Osteoblast (primary cell): ENCODE results near the gene CCR5AS.

Experiments
- DNase-seq: peaks from one replicate; pipeline ENCODE4 v3.0.0; 2011; ENCODE audit warnings: low spot score, mixed read lengths; ENCODE audit not compliant: insufficient read length; ENCODE audit errors: missing footprints
- H2AFZ ChIP-seq: 2 replicates; pipeline ENCODE4 v1.6.0; 2011; ENCODE audit warnings: mild to moderate bottlenecking, low read length
- H3K27ac ChIP-seq: 2 replicates; pipeline ENCODE4 v1.5.1; 2011; ENCODE audit warnings: mild to moderate bottlenecking, low read depth, low read length, moderate library complexity
- H3K27me3 ChIP-seq: 2 replicates; pipeline ENCODE4 v1.6.0; 2012; ENCODE audit warnings: mild to moderate bottlenecking, control low read depth, inconsistent platforms, low read length, moderate library complexity; ENCODE audit not compliant: insufficient read depth
- H3K36me3 ChIP-seq: 2 replicates; pipeline ENCODE4 v1.5.1; 2011; ENCODE audit warnings: mild to moderate bottlenecking, low read length, control low read depth, moderate library complexity; ENCODE audit not compliant: insufficient read depth
- H3K4me1 ChIP-seq: 2 replicates; pipeline ENCODE4 v1.5.1; 2011; ENCODE audit warnings: mild to moderate bottlenecking, low read length, control low read depth, moderate library complexity; ENCODE audit not compliant: insufficient read depth
- H3K4me2 ChIP-seq: 2 replicates; pipeline ENCODE4 v1.6.0; 2011; ENCODE audit warnings: mild to moderate bottlenecking, low read length; ENCODE audit not compliant: insufficient read depth
- H3K4me3 ChIP-seq: fragments of 200-600 bp; sonication (generic); 3 replicates; pipeline ENCODE4 v1.5.1; 2012; ENCODE audit warnings: mild to moderate bottlenecking, low read length, inconsistent platforms; ENCODE audit not compliant: insufficient read depth
- H3K79me2 ChIP-seq: 2 replicates; pipeline ENCODE4 v1.6.0; 2012; ENCODE audit warnings: mild to moderate bottlenecking, low read length, control low read depth, inconsistent platforms; ENCODE audit not compliant: insufficient read depth
- H3K9me3 ChIP-seq: 2 replicates; pipeline ENCODE4 v1.5.1; 2011; ENCODE audit warnings: low read depth, low read length, control low read depth
- H4K20me1 ChIP-seq: 2 replicates; pipeline ENCODE4 v1.6.0; 2012; ENCODE audit warnings: mild to moderate bottlenecking, low read length, control low read depth; ENCODE audit not compliant: insufficient read depth
- CTCF ChIP-seq: IDR thresholded peaks from 2 replicates; pipeline ENCODE4 v1.5.1; 2011; ENCODE audit warnings: mild to moderate bottlenecking, low read depth, low read length, moderate library complexity; ENCODE audit errors: extremely low read depth

Gene CCR5AS

GRCh38 chr3:46413951-46414350 is 7.1 kb upstream of the CCR5AS start:
- peaks cover 10% of the 10 kb centered on the region for H3K4me1 ChIP-seq
- H3K9me3 ChIP-seq, result no peaks in the 10 kb centered on the region
- H3K79me2 ChIP-seq, result no peaks in the 10 kb centered on the region
- no peak for DNase-seq
- peaks cover 7% of the 10 kb centered on the region for H3K27me3 ChIP-seq
- no peak overlapping the region for H2AFZ ChIP-seq
- no peak overlapping the region for H3K27ac ChIP-seq
- H3K4me3 ChIP-seq, result no peak overlapping the region
- no peak for TF ChIP-seq CTCF
- no peak overlapping the region for H3K4me2 ChIP-seq
- H4K20me1 ChIP-seq, result no peaks in the 10 kb centered on the region
- no peaks in the 10 kb centered on the region for H3K36me3 ChIP-seq

- TF ChIP-seq CTCF, result no peak
- Histone ChIP-seq H3K4me1 (peaks cover 19% of the 10 kb centered on the region), H3K4me2 (no peak overlapping the region), H3K79me2 (no peaks in the 10 kb centered on the region), H3K4me3 (no peak overlapping the region), H4K20me1 (no peaks in the 10 kb centered on the region), H3K27me3 (peaks cover 7% of the 10 kb centered on the region), H3K9me3 (no peaks in the 10 kb centered on the region), H3K27ac (no peak overlapping the region), H2AFZ (no peak overlapping the region), H3K36me3 (no peaks in the 10 kb centered on the region)
- DNase-seq, result no peak
Measured at GRCh38 chr3:46412786-46413298, 6.0 kb upstream of the CCR5AS start.

GRCh38 chr3:46411271-46411670 is 4.4 kb upstream of the CCR5AS start:
- H3K27me3 ChIP-seq, result peaks cover 7% of the 10 kb centered on the region
- no peaks in the 10 kb centered on the region for H3K9me3 ChIP-seq
- no peak overlapping the region for H3K4me3 ChIP-seq
- DNase-seq, result no peak
- no peak overlapping the region for H3K27ac ChIP-seq
- no peaks in the 10 kb centered on the region for H3K36me3 ChIP-seq
- no peak overlapping the region for H2AFZ ChIP-seq
- H4K20me1 ChIP-seq, result no peaks in the 10 kb centered on the region
- no peak overlapping the region for H3K4me2 ChIP-seq
- H3K4me1 ChIP-seq, result peaks cover 35% of the 10 kb centered on the region
- H3K79me2 ChIP-seq, result no peaks in the 10 kb centered on the region
- TF ChIP-seq CTCF, result peak; percentile 37

- H3K79me2 ChIP-seq, result no peaks in the 10 kb centered on the region
- DNase-seq, result no peak
- no peak for TF ChIP-seq CTCF
- no peaks in the 10 kb centered on the region for H3K9me3 ChIP-seq
- no peak overlapping the region for H2AFZ ChIP-seq
- no peak overlapping the region for H3K27ac ChIP-seq
- H3K4me2 ChIP-seq, result no peak overlapping the region
- peaks cover 4% of the 10 kb centered on the region for H3K27me3 ChIP-seq
- no peaks in the 10 kb centered on the region for H3K36me3 ChIP-seq
- peaks cover 38% of the 10 kb centered on the region for H3K4me1 ChIP-seq
- H4K20me1 ChIP-seq, result no peaks in the 10 kb centered on the region
- H3K4me3 ChIP-seq, result no peak overlapping the region
Measured at GRCh38 chr3:46410669-46411068, 3.8 kb upstream of the CCR5AS start.
